Non-pigmented ciliary epithelial cell (primary cell): ENCODE measurements around the gene CHRM5.

Experiments used
- DNase-seq: peaks from one replicate; pipeline ENCODE4 v3.0.0-alpha.2; 2010; ENCODE audit warnings: low read depth

The CHRM5 gene, protein sequence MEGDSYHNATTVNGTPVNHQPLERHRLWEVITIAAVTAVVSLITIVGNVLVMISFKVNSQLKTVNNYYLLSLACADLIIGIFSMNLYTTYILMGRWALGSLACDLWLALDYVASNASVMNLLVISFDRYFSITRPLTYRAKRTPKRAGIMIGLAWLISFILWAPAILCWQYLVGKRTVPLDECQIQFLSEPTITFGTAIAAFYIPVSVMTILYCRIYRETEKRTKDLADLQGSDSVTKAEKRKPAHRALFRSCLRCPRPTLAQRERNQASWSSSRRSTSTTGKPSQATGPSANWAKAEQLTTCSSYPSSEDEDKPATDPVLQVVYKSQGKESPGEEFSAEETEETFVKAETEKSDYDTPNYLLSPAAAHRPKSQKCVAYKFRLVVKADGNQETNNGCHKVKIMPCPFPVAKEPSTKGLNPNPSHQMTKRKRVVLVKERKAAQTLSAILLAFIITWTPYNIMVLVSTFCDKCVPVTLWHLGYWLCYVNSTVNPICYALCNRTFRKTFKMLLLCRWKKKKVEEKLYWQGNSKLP

DNA sequence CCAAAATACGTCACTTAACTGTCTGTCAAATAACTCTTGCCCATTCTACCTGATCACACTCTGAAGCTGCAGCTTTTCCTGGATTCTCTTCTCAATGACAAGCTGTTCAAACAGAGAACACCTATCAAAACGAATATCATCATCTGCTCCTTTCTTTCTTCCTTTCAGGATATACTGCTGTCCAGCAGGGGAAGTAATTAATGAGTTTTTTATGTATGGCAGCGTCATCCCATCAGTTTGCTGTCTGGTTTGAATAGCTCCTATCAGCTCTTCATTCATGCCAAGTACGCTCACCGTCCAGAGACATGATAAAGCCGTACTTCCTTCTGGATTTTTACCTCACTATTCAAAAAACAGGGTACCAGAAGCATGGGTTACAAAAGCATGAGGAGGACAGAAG lies at the start of gene CHRM5:
CHRM5 (plus strand) TSS at position 274 of the 400 bp plus-strand sequence. CDS start 94,221 bp downstream, outside the sequence.
- DNase-seq = no peak

DNA sequence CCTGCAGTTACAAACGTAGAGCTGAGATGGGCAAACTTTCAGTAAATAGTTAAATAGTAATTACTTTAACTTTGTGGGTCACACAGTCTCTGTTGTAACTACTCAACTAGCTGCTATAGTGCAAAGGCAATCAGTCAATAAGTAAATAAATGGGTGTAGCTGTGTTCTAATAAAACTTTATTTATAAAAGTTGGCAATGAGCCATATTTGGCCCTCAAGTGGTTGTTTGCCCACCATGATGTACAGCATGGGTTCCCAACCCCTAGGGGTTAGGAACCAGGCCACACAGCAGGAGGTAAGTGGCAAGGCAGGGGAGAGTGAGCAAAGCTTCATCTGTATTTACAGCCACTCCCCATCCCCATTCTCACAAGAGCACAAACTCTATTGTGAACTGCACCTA lies 44.9 kb upstream of the CHRM5 start:
- no peak for DNase-seq

DNA sequence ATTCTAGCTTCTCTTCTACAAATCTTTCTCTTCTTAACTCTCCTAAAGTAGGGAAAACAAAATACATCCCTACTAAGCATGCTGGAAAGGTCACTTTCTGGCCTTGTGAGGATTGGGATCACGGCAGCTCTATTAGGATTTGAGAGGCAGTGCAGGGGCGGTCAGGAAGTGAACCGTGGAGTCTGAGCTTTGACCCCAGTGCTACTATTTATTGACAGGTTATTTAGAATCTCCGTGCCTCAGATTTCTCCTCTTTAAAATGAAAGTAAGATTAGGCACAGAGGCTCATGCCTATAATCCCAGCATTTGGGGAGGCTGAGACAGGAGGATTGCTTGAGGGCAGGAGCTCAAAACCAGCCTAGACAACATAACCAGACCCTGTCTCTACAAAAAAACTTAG lies 42.0 kb upstream of the CHRM5 start:
- no peak for DNase-seq

DNA sequence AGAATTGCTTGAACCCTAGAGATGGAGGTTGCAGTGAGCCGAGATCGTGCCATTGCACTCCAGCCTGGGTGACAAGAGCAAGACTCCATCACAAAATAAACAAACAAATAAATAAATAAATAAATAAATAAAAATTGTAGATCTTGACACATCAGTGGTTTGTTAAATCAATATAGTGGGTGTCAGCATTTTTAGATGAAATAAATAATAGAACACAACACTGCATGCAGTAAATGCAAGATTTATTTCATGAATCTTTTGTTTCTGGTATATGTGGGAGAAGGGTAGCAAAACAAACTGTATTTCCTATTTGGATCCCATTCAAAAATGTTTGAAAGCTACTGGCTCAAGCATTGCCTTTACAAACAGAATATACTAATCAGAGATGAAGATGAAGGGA lies 35.6 kb upstream of the CHRM5 start:
- DNase-seq = no peak

DNA sequence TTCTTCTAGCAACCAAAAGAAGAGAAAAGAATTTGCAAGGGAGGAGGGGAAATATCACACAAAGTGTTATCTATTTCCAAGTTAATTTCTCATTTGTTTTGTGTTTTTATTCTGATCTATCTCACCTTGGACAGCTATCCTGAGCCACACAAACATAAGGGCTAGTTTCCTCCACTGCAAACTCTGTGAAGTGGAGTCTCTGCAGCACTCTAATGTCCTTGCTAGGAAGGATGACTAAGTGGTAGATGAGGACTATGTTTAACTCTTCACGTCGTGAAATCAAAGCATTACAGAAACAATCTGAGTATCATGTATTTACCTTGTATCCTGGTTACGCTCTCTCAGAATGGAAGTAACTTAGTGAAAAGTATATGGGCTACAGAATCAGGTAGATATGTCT lies 33.9 kb upstream of the CHRM5 start:
- no peak for DNase-seq

DNA sequence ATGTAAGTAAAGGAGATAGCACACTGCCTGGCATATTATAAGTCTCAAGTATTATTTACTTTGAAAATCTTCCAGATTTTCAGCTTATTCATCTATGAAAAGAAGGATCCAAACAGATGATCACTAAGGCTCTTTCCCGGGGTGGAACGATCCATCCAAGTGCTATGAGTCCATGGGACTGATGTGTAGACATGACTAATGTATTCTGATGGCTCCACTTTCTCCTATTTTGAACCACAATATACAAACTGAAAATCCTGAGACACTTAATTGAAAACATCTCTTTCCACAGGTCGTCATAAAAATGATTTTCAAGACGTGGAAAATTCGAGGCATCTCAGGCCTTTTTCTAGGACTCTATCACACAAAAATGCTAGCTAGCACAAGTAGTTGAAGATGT lies 33.4 kb upstream of the CHRM5 start:
- DNase-seq = no peak

GRCh38 chr15:33941279-33942063 lies 26.8 kb upstream of the CHRM5 start:
- DNase-seq = no peak

GRCh38 chr15:33946152-33946551 lies 22.1 kb upstream of the CHRM5 start:
- DNase-seq = no peak

DNA sequence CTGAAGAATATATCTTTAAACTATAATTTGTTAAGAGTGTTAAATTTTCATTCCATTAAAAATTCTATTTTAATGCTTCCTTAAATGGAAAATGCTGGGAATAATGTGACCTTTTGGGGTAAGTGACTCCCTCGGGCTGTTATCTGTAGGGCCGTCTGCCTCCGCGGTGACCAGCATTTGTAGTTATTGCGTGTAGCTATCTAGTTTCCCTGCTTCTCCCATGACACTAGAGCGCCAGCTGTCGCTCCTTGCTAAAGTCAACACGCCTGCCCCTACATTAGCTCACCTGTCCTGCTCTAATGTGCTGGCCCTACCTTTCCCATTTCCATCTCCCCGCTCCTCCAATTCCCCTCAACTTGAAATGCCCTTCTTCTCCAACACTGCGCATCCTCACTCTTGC lies 12.4 kb upstream of the CHRM5 start:
- no peak for DNase-seq

GRCh38 chr15:33956397-33956796 lies 11.9 kb upstream of the CHRM5 start:
- DNase-seq = no peak

GRCh38 chr15:33959844-33960548 lies 8.3 kb upstream of the CHRM5 start:
- DNase-seq = no peak

- no peak for DNase-seq
Observed at GRCh38 chr15:33960549-33960935, 7.8 kb upstream of the CHRM5 start.

DNA sequence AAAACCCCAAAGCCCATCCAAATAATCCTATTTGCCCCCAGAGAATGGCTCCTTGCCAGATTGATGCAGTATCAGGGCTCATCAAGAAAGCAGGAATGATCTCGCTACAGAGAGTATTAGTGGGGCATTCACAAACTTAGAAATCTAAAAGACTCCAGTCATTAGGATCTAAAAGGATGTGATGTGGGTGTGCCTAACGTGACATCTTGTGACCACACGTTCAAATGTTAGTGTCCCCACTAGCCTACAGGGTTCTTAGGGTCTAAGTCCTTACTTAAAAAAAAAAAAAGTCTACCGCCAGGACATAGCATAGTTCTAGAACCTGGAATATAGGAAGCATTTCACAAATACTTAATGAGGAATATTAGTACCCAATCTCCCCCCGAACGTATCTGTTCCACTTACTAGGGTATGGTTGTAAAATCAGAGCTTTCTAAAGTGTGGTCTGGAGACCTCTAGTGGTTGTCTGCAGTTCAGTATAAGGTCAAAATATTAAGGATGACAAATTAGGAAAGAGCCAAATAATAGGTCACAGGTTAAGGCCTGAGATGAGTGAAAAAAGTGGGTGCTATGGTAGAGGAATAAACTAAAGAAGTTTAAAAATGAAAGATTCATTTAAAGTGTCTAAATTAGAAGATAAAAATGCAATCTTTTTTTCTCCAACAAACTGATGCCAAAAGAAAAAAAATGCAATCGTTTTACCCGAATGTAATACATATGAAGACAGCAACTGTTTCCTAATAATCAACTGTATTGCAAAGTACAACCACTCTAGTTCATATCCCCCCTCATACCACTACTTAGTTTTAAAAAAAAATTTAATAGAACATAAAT lies 4.2 kb upstream of the CHRM5 start:
- no peak for DNase-seq

DNA sequence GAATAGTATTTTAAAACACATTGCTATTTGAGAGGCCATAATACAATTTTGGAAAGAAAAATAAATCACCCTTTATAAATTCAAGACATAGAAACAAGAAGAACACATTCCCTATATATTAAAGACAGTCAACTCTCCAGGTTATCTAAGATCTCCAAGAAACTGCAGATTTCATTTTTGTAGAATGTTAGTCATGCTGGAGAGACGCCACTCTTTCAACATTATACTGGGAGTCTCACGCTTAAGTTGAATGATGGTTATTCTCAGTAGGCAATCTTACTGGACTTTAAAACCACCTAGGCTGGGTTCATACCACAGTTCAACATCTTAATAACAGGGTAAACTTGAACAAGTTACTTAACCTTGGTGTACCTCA lies 3.6 kb upstream of the CHRM5 start:
- DNase-seq = no peak

DNA sequence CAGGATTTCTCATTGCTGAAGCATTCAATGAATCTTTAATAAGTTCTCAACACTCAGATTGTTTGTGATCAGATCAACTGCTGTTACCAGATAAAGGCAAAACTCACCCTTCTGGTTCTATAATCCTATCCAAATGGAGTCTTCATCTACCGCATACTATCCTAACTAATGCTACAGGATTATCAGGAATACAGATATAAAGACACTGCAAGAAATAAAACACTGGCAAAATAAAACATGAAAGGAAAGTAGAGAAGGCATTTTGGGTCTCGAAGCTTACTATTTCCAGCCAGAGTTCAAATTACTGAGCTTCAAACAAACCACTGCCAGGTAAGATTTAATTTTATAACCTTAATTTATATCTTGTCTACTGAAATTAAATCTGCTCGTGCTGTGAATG lies 524 bp downstream of the CHRM5 start:
- DNase-seq = no peak

DNA sequence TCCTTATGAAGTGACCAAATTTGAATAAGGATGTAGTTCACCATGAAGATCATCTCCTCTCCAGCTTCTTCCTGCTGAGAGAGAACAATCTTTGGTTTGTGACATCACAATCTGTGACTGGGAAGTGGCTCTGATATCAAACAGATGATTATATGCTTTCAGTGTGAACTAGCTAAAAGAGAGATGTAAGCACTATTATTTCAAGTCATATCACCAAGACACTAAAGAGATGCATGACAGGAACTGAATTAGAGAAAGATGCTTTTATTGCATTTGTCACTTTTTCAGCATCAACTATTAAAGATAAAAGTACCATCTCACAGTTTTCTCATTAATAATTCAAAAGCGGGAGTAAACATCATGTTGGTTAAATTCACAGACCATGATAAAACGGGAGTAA lies 3.5 kb downstream of the CHRM5 start:
- no peak for DNase-seq

- no peak for DNase-seq
Observed at GRCh38 chr15:33975022-33975565, 6.8 kb downstream of the CHRM5 start.

DNA sequence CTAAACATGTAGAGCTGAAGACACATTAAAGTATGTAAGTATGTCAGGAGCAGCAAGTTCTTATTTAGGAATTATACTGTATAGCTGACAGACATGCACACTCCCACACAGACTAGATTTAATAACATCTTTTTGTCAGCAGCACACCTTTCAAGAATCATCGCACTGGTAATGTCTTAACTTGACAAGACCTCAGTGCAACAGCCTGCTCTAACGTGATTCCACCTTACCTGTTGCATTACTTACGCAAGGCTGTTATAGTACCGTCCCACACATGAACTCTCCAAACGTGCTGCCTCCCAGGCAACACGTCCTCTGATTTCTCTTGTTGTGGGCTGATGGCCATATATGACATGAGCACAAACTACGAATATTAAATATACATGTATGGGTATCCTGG lies 11.9 kb downstream of the CHRM5 start:
- DNase-seq = no peak

DNA sequence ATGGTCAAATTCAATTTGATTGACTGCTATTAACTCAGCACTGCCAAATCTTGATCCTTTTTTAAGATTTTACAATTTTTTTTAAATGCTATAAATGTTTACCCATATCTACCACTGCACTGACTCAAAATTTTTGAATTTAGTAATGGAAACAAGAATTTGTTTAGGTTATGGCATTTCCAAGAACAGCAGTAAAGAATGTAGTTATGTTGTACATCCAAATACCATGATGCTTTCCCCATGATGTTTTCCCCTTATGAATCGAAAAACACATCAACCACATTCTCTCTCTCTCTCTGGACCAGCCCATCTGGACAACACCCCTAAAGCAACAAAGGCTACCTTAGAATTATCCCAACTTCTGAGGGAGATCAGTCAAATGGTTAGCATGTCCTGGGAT lies 14.2 kb downstream of the CHRM5 start:
- DNase-seq = no peak

- DNase-seq = peak; percentile 92
Observed at GRCh38 chr15:33985287-33985686, 17.0 kb downstream of the CHRM5 start.

- DNase-seq = no peak
Observed at GRCh38 chr15:33985751-33986150, 17.5 kb downstream of the CHRM5 start.
